NCI-H460 (cell line): ENCODE measurements around the gene TICAM2. TPM values are rescaled to one million over a fixed set of nuclear protein-coding genes. Genes with fewer than 3 reads are reported as not detected.
"Not testable (repeated sequence)": the region's sequence is repeated elsewhere in the genome, so short reads cannot be mapped to it uniquely, and the experiment has no call there.

Experiments
- DNase-seq: peaks from one replicate; pipeline ENCODE4 v3.0.0-alpha.2; 2016; ENCODE audit warnings: low read depth; ENCODE audit errors: extremely low read depth
- polyA plus RNA-seq: library from polyadenylated mRNA; depleted of rRNA; stranded (reverse); fragments of >200 nt; gene quantifications from 2 replicates; pipeline ENCODE4 v1.2.3, GENCODE V29; 2014; cell fraction: nucleus; rRNA removed
- total RNA-seq: library from RNA; depleted of rRNA; stranded (reverse); fragments of >200 nt; shearing (Covaris generic); gene quantifications from 2 replicates; pipeline ENCODE4 v1.2.3, GENCODE V29; 2014; rRNA removed

The TICAM2 gene, protein sequence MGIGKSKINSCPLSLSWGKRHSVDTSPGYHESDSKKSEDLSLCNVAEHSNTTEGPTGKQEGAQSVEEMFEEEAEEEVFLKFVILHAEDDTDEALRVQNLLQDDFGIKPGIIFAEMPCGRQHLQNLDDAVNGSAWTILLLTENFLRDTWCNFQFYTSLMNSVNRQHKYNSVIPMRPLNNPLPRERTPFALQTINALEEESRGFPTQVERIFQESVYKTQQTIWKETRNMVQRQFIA
- not detected in 2 replicates for total RNA-seq
- not detected in 2 replicates for polyA plus RNA-seq

DNA sequence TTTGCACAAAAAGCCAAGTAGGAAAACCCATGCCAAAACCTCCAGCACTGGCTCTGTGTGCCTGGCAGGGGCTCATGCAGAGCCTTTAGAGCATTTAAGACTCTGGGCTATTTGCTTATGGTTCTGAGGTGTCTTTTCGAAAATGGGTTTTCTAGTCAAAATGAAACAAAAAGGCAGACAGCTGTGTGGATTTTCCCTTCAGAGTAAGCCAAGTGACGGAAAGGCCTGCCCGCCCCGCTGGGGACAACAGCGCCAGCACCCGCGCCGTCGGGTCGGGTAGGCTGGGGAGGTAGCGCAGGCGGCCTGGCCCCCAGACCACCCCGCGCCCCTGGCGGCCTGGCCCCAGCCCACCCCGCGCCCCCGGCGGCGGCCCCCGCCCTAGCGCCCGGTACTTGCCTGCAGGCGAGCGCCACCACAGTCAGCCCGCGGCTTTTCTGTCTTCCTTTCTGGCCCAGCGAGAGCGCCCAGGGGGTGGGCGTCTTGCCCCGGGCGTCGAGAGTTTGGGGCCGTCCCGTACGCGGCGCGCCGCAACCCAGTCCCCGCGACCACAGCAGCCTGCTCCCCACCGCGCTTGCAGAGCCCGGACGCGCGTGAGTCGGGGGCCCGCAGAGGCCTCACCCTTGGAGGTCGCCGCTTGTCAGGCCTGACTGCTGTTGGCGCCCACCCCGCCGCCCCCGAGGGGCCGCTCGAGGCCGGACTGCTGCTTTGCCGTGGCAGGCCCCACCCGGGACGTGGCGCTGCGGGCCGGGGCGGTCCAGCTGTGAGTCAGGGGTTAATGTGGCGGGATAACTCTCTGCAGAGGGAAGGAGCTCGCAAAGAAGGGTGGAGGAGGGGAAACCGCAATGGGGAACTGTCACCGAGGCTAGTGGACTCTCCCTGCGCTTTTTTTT is at the start of gene TICAM2:
Gene TICAM2, minus strand, starts transcription at position 779 of the 890 bp plus-strand sequence. CDS start 21,223 bp downstream, outside the sequence.
- no peak for DNase-seq

DNA sequence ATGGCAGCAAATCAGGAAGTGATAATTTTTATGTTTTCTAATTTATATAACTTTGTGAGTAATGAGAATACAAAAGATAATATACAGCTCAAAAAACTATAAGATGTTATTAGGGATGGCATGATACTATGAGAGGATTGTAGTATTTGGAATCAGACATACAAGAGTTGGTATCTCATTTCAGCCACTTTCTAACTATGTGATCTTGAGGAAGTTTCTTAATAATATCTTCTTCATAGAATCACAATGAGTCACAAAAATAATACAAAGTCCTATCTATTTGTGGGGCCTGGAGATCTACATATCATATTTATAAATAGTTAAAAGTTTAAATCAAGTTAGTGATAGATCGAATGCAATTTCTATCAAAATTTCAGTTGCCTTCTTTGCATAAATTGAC is 47.3 kb upstream of the TICAM2 start:
- DNase-seq, result no peak

DNA sequence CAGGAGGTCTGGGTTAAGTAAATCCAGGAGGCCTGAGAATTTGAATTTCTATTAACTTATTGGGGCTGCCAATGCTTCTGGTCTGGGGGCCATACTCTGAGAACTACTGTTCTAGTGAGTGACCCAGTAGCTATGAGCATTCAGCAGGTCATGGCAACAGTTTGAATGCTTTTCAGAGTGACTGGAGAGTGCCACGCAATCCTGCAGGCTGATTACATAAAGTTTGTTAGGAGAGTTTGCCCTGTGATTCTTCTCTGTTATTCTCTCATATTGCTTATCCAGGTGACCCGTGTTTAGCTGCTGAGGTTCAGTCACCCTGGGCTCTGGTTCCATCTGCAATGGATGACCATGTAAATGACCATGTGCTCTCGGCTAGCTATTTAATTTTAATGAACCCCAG is 45.8 kb upstream of the TICAM2 start:
- no peak for DNase-seq

DNA sequence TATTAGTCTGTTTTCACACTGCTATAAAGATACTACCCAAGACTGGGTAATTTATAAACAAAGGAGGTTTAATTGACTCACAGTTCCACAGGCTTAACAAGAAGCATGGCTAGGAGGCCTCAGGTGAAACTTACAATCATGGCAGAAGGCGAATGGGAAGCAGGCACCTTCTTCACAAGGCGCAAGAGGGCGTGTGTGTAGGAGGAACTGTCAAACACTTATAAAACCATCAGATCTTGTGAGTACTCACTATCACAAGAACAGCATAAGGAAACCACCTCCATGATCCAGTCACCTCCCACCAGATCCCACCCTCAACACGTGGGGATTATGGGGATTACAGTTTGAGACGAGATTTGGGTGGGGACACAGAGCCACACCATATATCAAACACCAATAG is 43.1 kb upstream of the TICAM2 start:
- not testable (repeated sequence) for DNase-seq

DNA sequence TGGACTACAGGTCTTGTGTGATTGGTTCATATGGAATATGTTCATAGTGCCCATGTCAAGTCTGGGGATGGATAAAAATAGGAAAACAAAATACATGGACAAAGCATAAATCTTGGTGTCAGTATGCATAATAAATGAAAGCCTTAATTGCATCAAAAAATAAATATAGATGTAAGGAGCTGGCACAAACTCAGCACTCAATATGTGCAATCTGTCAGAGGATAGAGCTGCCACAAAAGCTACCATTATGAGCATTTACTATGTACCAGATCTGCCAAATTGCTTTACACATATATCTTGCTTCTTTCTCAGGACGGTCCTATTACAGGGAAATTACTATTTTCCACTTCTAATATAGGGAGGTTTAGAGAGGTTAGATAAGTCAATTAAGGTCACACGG is 41.8 kb upstream of the TICAM2 start:
- no peak for DNase-seq

DNA sequence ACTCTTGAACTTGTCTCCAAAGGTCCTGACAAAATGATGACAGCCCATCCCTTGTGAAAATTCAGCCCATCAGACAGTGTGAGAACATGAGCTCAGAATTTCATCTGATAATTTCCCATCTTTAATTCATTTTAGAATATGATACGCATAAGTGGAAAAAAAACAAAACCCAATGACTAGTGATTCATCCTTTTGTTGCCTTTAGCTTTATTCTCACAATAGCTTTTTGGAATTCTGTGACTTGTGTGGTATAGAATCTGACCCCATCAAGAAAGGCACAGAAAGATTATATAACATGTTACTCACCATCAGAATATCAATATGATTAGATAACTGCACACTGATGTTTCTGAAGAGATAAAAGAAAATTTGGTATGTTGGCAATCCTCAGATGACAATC is 39.7 kb upstream of the TICAM2 start:
- no peak for DNase-seq

DNA sequence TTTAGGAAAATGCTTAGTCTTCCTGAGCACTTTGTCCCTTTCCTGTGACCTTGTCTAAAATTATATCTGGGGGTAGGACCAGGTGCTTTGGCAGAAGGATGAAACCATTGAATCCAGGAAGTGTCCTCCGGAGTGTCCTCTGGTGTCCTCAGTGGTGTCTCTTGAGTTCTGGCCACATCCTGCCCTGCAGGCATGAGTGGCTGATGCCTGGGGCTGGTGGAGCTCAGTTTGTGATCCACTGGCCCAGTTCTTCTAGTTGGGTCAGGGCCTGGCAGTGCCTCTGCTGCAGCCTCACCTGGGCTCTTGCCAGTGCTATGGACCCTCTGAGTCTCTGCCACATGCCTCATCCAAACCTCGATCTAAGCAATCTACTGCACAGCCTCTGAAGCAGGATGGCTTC is 38.0 kb upstream of the TICAM2 start:
- DNase-seq, result no peak

DNA sequence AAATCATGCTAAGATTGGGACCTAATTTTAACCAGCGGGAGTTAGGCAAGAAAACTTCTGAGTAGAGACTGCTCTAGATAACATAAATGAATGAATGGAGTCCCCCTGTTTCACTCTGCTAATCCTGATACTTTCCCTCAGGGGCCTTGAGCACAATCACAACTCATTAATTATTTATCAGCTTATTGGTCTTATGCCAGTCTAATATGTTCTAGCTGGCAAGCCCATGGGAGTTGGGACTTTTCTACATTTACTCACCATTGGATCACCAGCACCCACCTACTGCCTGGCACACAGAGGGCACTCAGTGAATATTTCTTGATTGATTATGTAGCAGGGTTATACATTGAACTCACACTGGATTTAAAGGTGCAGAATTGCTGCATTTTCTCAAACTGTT is 37.1 kb upstream of the TICAM2 start:
- no peak for DNase-seq

DNA sequence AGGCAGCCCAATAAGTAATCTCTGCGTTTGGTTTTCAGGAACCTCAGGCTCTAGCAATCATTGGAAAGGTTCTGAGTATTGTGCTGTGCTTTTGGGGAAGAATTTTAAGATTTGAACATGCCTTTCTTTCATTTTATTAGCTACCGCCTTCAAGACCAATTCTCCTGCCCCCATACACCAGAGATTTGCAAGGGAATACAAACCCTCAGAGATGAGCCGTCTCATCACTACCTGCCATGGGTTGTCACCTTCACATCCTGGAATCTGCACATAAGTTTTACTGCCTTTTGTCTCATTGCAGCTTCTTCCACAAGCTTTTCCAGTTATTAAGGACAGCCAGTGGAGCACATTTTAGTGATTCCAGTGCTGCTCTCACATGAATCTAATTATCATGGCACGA is 35.2 kb upstream of the TICAM2 start:
- DNase-seq, result no peak

DNA sequence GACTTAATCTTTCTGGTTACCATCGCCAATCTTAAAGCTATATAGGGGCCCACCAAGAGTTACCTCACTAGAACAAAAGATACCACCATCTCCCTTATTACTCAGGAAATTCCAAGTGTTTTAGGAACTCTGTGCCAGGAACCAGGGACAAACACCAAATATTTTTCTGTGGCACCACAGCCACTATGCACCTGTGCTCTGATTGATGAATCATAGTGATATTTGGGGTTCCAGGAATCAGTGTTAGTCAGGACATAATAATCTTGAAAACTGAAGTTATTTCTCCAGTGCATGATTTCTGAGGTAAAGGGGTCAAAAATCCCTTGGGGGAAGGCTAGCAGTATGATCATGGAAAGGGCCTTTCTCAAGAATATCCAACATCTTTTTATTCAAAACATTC is 33.7 kb upstream of the TICAM2 start:
- DNase-seq, result no peak

DNA sequence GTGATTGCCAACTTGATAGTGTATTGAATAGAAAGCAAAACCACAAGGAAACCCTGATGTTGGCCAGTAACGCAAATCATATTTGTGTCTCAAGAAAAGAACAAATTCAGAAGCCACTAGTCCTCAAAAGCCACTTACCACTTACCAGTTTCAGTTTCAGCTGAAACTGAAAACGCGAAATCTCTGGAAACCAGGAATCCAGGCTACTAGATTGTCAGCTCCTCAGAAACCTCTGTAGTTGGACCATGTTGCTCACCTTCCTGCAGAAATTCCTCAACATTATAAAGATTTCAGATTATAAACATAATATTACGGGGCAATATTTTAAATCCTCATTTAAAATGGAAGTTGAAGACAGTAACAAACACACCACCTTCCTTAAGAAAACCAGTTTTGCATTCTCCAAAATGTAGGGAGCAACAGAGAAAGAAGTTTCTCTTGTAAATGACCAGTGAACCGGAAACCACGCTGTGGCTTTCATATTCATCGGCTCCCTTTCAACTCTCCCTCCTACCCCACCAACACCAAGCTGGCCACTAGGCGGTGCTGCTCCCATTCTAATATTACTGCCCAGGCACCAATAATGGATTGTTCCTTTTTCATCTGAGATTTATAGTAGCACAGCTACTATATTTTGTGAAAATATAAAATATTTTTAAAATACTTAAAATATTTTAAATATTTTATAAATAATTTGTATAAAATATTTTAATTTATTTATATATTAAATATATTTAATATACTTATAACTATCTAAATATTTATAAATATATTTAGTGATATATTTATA is 32.3 kb upstream of the TICAM2 start:
- DNase-seq, result peak; percentile 83

DNA sequence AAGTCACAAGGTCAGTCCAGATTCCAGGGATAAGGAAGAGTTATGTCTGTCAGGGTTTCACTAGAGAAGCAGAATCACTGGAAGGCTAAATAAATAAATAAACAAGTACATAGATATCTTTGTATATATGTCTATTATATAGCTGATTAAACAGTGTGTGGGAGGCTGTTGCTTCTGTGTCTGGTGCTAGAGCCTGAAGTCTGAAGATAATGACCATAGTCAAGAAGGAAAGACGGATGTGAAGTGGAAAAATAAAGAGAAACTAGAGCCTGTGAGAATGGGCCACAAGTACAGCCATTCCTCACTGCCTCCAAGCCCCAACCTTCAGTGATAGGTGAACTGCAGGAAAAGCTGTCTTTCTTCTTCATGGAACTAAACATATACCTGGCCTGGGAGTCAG is 27.6 kb upstream of the TICAM2 start:
- DNase-seq, result no peak

DNA sequence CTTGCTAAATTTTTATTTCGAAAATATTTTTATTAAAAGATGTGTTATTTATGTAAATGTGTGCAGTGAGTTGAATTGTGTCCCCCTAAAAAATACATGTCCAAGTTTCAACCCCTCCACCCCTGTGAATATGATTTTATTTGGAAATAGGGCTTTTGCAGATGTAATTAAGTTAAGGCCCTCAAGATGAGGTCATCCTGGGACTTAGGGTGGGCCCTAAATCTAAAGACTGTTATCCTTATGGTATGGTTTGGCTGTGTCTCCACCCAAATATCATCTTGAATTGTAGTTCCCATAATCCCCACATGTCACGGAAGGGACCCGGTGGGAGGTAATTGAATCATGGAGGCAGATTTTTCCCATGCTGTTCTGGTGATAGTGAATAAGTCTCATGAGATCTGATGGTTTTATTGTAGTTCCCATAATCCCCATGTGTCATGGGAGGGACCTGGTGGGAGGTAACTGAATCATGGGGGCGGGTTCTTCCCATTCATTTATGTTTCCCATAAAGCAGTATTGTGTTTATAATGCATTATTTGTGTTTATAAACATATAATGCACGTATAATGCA is 25.1 kb upstream of the TICAM2 start:
- no peak for DNase-seq

DNA sequence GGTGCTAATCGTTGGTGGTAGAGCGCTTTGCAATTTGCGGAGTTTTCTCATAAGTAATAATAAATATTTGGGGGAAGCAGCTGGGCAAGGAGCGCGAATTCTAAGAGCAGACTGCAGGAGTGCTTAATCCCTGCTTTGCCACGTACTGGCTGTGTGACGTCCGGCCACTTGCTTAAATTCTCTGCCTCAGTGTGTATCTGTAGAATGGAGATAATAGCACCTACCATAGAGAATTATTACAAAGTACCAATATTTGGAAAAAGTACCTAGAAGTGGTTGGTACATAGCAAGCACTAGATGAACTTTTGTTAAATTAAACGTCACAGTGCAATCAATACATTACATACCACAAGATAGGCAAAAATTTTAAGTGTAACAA is 24.2 kb upstream of the TICAM2 start:
- DNase-seq, result no peak

DNA sequence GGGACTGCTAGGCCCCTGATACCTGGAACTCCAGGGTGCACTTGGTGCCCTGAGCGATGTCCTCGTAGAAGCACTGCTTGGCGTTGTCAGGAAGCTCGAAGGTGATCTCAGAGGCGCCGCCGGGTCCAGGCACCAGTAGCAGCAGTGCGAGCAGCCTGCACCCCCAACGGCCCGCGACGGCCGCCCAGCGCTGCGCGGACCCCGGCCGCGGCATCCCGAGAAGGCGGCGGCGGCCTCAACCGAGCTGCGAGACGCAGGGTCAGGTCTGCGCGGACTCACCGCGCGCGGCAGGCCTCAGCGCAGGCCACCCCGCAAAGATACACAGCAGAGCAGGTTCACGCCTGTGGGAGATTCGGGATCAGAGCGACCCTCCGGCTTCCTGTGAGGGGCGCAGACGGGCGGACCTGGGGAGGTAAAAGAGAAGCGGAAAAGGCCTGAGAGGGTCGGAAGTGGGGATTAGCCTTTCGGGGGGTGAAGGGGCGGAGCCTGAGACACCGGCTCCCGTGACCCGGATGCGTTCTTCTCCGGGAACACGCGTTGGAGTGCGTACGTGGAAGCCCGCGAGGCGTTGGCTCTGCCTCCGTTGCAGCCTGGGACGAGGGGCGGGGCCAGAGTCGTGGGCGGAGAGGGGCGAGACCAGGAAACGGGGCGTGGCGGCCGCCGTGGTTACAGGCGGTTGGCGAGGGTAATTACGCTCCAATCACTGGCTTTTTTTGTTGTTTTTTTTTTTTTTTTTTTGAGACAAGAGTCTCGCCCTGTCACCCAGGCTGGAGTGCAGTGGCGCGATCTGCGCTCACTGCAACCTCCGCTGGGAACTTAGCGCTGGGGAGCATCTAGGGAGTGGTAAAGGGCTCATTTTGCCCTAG is 23.5 kb upstream of the TICAM2 start, which contains the start of gene TMED7:
Gene TMED7, minus strand, starts transcription at position 458 of the 866 bp plus-strand sequence. Its CDS starts 244 bp downstream, at position 214.
- DNase-seq, result peak; percentile 97

DNA sequence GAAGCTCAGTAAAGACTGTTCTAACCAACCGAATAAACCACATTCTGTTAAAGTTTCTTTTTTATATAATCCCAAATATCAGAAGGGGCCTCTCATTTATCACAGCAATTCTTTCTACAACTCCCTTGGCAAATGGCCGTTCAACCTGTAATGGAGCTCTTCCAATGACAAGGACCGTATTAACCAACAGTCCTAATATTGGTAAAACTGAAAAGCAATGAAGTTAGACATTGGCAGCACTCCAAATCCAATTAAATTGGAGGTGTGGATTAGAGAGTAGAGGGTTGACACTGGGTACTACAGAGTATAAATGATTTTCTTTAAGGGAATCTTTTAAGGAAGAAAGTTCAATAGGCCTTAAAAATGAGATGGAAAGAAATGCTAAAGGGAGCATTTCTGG is 22.7 kb upstream of the TICAM2 start:
- no peak for DNase-seq

DNA sequence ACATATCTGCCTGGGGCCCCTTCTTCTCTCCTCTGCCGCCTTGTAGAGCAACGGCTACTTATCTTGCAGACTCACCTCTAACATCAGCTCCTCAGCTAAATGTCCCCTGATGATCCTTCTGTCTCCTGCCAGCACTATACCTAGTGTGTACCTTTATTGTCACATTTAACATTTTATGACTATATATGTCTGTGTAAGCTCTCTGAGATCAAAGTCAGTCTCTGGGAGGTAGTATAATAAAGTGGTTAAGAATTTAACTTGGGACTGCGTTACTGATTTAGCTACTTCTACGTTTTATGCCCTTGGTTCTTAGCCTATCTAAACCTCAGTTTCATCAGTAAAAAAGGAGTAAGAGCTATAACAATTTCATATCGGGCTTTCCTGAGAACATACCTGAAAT is 21.4 kb upstream of the TICAM2 start:
- no peak for DNase-seq

DNA sequence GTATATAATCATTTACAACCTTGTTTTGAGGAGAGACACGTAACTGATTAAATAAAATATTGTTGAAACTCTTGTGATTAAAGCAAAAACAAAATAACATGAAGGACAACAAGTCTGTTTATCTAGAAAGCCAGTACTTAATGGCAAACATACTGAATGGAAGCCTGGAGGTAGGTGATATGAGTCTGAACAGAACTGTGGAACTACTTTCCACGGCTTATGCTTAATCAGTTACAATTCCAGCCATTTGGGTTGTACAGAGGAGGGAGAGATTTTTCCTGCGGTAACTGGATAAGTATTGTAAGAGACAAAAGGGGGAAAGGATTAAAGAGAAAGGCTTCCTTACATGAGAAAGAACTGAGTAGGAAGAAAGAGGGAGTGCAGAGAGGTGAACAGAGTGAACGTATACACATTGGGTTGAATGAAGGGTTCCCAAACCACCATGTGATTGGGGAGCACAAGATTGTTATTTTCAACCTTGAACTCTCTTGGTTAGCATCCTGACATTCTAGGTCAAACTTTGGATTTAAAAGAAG is 19.2 kb upstream of the TICAM2 start:
- DNase-seq, result no peak

DNA sequence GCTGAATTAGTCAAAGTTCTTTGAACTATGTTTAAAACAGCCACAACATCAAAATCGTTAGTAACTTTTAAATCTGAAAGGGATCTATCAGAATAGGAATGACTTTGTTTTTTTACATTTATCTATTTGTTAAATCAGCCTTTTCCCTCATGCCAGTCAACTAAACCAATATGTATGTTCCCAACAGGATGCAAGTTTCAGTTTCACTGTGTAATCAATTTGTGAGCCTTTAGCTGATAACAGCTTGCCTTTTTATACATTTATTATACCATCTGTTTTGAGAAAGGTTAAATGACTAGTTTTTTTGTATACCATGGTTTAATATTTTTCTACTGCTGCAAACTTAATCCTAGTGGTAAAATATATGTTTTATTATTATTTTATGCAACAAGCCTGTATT is 14.6 kb upstream of the TICAM2 start:
- DNase-seq, result no peak

DNA sequence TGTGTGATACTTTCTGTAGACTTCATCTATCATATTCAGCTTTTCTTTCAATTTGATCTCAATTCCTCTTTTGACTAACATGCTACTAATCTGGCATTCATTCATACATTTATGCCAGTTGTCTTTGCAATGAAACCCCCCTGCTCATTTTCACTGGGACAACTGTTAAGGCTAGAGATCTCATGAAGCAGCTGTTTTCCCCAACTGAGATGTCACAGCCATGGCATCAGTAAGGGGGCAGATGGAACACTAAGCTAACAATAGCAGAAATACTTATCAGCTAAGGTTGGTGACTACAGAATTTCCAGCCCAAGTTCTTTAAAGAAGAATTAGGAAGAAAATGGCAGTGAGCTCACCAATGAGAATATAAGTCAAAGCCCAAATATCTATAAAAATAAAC is 14.2 kb upstream of the TICAM2 start:
- DNase-seq, result no peak
